ENCODE measurements around the gene GSG1L2. TPM values are rescaled to one million over a fixed set of nuclear protein-coding genes. Genes with fewer than 3 reads are reported as not detected.

Gene GSG1L2
- total and polyA plus RNA-seq, 2 experiments from 2014 or later: not detected

DNA sequence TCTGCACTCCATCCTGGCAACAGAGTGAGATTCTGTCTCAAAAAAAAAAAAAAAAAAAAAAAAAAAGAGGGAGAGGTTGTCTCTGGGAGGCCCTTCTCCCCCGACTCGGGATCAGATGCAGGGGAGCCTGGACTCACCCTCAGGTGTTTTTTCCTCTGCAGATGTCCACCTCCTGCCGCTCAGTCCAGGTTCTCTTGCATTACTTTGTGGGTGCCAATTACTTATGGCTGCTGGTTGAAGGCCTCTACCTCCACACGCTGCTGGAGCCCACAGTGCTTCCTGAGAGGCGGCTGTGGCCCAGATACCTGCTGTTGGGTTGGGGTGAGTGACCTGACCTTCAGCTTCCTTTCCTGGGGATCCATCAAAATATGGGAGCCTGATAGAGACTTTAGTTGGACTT, 37.9 kb upstream of the GSG1L2 start (continued):
- TF ChIP-seq, protein P1, sequence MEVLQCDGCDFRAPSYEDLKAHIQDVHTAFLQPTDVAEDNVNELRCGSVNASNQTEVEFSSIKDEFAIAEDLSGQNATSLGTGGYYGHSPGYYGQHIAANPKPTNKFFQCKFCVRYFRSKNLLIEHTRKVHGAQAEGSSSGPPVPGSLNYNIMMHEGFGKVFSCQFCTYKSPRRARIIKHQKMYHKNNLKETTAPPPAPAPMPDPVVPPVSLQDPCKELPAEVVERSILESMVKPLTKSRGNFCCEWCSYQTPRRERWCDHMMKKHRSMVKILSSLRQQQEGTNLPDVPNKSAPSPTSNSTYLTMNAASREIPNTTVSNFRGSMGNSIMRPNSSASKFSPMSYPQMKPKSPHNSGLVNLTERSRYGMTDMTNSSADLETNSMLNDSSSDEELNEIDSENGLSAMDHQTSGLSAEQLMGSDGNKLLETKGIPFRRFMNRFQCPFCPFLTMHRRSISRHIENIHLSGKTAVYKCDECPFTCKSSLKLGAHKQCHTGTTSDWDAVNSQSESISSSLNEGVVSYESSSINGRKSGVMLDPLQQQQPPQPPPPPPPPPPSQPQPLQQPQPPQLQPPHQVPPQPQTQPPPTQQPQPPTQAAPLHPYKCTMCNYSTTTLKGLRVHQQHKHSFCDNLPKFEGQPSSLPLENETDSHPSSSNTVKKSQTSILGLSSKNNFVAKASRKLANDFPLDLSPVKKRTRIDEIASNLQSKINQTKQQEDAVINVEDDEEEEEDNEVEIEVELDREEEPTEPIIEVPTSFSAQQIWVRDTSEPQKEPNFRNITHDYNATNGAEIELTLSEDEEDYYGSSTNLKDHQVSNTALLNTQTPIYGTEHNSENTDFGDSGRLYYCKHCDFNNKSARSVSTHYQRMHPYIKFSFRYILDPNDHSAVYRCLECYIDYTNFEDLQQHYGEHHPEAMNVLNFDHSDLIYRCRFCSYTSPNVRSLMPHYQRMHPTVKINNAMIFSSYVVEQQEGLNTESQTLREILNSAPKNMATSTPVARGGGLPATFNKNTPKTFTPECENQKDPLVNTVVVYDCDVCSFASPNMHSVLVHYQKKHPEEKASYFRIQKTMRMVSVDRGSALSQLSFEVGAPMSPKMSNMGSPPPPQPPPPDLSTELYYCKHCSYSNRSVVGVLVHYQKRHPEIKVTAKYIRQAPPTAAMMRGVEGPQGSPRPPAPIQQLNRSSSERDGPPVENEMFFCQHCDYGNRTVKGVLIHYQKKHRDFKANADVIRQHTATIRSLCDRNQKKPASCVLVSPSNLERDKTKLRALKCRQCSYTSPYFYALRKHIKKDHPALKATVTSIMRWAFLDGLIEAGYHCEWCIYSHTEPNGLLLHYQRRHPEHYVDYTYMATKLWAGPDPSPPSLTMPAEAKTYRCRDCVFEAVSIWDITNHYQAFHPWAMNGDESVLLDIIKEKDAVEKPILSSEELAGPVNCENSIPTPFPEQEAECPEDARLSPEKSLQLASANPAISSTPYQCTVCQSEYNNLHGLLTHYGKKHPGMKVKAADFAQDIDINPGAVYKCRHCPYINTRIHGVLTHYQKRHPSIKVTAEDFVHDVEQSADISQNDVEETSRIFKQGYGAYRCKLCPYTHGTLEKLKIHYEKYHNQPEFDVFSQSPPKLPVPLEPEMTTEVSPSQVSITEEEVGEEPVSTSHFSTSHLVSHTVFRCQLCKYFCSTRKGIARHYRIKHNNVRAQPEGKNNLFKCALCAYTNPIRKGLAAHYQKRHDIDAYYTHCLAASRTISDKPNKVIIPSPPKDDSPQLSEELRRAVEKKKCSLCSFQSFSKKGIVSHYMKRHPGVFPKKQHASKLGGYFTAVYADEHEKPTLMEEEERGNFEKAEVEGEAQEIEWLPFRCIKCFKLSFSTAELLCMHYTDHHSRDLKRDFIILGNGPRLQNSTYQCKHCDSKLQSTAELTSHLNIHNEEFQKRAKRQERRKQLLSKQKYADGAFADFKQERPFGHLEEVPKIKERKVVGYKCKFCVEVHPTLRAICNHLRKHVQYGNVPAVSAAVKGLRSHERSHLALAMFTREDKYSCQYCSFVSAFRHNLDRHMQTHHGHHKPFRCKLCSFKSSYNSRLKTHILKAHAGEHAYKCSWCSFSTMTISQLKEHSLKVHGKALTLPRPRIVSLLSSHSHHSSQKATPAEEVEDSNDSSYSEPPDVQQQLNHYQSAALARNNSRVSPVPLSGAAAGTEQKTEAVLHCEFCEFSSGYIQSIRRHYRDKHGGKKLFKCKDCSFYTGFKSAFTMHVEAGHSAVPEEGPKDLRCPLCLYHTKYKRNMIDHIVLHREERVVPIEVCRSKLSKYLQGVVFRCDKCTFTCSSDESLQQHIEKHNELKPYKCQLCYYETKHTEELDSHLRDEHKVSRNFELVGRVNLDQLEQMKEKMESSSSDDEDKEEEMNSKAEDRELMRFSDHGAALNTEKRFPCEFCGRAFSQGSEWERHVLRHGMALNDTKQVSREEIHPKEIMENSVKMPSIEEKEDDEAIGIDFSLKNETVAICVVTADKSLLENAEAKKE (CRISPR knock-in tag; IDR thresholded peaks at IDR 0.05): no peak
- TF ChIP-seq EZH2phosphoT487 (IDR thresholded peaks at IDR 0.05; ENCODE audit: unreplicated experiment) (no peak), POLR2AphosphoS5 (IDR thresholded peaks at IDR 0.05; ENCODE audit: low read depth) (no peak), JUNB (IDR thresholded peaks at IDR 0.05; ENCODE audit: unreplicated experiment) (no peak)
- TF ChIP-seq, protein P2, sequence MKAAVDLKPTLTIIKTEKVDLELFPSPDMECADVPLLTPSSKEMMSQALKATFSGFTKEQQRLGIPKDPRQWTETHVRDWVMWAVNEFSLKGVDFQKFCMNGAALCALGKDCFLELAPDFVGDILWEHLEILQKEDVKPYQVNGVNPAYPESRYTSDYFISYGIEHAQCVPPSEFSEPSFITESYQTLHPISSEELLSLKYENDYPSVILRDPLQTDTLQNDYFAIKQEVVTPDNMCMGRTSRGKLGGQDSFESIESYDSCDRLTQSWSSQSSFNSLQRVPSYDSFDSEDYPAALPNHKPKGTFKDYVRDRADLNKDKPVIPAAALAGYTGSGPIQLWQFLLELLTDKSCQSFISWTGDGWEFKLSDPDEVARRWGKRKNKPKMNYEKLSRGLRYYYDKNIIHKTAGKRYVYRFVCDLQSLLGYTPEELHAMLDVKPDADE (IDR thresholded peaks at IDR 0.05): no peak

DNA sequence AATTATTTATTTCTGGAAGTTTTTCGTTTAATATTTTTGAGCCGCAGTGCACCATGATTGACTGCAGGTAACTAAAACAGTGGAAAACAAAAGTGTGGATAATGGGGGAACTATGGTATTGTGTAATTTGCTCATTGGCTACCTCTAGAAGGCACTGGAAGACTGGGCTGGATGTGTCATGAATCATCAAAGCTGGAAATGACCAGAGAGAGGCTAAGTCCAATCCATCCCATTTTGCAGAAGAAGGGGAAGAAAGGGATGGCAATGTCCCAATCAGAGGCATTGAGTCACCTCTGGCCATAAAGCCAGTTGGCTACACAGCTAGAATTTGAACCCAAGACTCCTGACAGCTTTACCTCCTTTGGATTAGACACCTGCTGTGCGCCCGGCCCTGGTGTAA, 33.2 kb upstream of the GSG1L2 start:
- H4K20me1 ChIP-seq (replicated peaks; ENCODE audit: insufficient read depth): no peaks in the 10 kb centered on the region
- no peaks in the 10 kb centered on the region for H3K79me2 ChIP-seq (replicated peaks; ENCODE audit: insufficient read depth)
- ATAC-seq: no peak
- Mint-ChIP-seq H3K36me3 (ENCODE audit: low read depth) (no peaks in the 10 kb centered on the region), H3K27me3 (ENCODE audit: insufficient read depth, low read depth, poor library complexity) (peaks cover 2% of the 10 kb centered on the region), H3K4me1 (no peaks in the 10 kb centered on the region), H3K27ac (no peak overlapping the region), H3K4me3 (no peak overlapping the region), H3K9me3 (peaks cover 12% of the 10 kb centered on the region; the same call in 2 of the 3 replicates)
- H3K4me3 ChIP-seq: no peak overlapping the region
- H2AFZ ChIP-seq: no peak overlapping the region
- H3K36me3 ChIP-seq (ENCODE audit: insufficient read depth): no peaks in the 10 kb centered on the region
- no peaks in the 10 kb centered on the region for H3K4me1 ChIP-seq (ENCODE audit: insufficient read depth)
- H3K9me2 ChIP-seq (ENCODE audit: insufficient read depth): peaks cover 9% of the 10 kb centered on the region; the same call in 1 of the 2 replicates
- DNase-seq (ENCODE audit: low spot score): no peak
- no peaks in the 10 kb centered on the region for H3F3A ChIP-seq (replicated peaks; ENCODE audit: low read depth)
- H3K27me3 ChIP-seq (ENCODE audit: insufficient read depth): no peaks in the 10 kb centered on the region
- no peak overlapping the region for H3K4me2 ChIP-seq
- H3K27ac ChIP-seq (ENCODE audit: low read depth): no peak overlapping the region
- TF ChIP-seq ZNF114 (CRISPR knock-in tag; IDR thresholded peaks at IDR 0.05) (no peak), POLR2AphosphoS5 (IDR thresholded peaks at IDR 0.05; ENCODE audit: low read depth) (no peak), STAT1 (IDR thresholded peaks at IDR 0.05; ENCODE audit: unreplicated experiment) (no peak), CREB1 (CRISPR knock-in tag; IDR thresholded peaks at IDR 0.05; ENCODE audit: low read depth) (no peak), EZH2phosphoT487 (IDR thresholded peaks at IDR 0.05; ENCODE audit: unreplicated experiment) (no peak)
- TF ChIP-seq, protein P2 (IDR thresholded peaks at IDR 0.05): no peak
- TF ChIP-seq, protein P3, sequence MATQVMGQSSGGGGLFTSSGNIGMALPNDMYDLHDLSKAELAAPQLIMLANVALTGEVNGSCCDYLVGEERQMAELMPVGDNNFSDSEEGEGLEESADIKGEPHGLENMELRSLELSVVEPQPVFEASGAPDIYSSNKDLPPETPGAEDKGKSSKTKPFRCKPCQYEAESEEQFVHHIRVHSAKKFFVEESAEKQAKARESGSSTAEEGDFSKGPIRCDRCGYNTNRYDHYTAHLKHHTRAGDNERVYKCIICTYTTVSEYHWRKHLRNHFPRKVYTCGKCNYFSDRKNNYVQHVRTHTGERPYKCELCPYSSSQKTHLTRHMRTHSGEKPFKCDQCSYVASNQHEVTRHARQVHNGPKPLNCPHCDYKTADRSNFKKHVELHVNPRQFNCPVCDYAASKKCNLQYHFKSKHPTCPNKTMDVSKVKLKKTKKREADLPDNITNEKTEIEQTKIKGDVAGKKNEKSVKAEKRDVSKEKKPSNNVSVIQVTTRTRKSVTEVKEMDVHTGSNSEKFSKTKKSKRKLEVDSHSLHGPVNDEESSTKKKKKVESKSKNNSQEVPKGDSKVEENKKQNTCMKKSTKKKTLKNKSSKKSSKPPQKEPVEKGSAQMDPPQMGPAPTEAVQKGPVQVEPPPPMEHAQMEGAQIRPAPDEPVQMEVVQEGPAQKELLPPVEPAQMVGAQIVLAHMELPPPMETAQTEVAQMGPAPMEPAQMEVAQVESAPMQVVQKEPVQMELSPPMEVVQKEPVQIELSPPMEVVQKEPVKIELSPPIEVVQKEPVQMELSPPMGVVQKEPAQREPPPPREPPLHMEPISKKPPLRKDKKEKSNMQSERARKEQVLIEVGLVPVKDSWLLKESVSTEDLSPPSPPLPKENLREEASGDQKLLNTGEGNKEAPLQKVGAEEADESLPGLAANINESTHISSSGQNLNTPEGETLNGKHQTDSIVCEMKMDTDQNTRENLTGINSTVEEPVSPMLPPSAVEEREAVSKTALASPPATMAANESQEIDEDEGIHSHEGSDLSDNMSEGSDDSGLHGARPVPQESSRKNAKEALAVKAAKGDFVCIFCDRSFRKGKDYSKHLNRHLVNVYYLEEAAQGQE (IDR thresholded peaks at IDR 0.05; ENCODE audit: unreplicated experiment): no peak

Measured in GM23338 (cell line).